Right renal pelvis (tissue), 4 donors: Measurements from ENCODE around the gene TRDN. TPM values are rescaled to one million over a fixed set of nuclear protein-coding genes. Genes with fewer than 3 reads are reported as not detected.
"Not testable (repeated sequence)": the region's sequence is repeated elsewhere in the genome, so short reads cannot be mapped to it uniquely, and the experiment has no call there.

Experiments used
- DNase-seq, 4 donors: peaks; one replicate each; pipeline ENCODE4 v3.0.0-alpha.2; 2013; ENCODE audit warnings: low read depth in 4 of 4, low spot score in 3 of 4, missing footprints in 1 of 4
- polyA plus RNA-seq, 4 donors: library from polyadenylated mRNA; unstranded; fragments of 120-200 nt; gene quantifications; one replicate each; pipeline ENCODE4 v1.2.1, GENCODE V29; 2013; ENCODE audit not compliant: insufficient read length in 4 of 4

TRDN gene
- polyA plus RNA-seq, 4 donors: 1.8 to 3.8 (median 3.2) TPM

GRCh38 chr6:123570813-123571684 is 65.7 kb downstream of the TRDN start:
- DNase-seq: no peak

- DNase-seq: no peak
These were observed 67.2 kb downstream of the TRDN start for GRCh38 chr6:123569575-123569974.

- DNase-seq: no peak
These were observed 71.2 kb downstream of the TRDN start for GRCh38 chr6:123565529-123565928.

GRCh38 chr6:123564361-123564760 is 72.4 kb downstream of the TRDN start:
- DNase-seq: no peak

DNA sequence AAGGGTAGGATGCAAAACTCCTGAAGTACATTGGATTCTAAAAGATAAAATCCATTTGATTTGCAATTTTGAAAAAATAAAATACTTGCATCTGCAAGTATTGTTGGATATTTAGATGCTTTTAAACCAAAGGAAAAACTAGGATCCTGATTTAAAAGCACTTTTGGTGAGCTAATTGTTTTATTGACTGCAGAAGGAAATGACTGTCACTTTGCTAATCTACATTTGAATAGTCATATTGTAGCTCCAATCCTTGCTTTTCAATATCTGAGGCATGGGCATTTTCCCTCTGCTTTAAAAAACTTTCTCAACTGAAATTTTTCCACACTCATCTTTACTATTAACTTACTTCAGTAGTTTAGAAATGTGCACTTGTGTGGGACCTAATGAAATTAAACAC is 74.1 kb downstream of the TRDN start:
- DNase-seq: no peak

DNA sequence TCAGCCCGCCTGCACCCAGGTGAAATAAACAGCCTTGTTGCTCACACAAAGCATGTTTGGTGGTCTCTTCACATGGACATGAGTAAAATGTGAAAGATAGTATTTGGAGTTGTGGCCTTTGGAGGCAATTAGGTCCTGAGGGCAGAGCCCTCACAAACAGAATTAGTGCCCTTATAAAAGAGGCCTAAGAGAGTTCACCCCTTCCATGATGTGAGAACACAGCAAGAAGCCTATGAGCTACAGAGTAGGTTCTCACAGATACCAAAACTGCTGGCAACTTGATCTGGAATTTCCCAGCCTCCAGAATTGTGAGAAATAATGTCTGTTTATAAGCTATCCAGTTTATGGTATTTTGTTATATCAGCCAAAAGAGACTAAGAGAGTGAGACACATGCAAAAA is 74.5 kb downstream of the TRDN start:
- DNase-seq: no peak

DNA sequence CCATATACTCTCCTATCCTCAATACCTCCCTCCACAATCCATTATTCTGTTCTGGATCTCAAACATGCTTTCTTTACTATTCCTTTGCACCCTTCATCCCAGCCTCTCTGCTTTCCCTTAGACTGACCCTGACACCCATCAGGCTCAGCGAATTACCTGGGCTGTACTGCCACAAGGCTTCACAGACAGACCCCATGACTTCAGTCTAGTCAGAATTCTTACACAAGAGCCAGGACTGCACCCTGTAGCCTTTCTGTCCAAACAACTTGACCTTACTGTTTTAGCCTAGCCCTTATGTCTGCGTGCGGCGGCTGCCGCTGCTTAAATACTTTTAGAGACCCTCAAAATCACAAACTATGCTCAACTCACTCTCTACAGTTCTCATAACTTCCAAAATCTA is 76.9 kb downstream of the TRDN start:
- not testable (repeated sequence) for DNase-seq

DNA sequence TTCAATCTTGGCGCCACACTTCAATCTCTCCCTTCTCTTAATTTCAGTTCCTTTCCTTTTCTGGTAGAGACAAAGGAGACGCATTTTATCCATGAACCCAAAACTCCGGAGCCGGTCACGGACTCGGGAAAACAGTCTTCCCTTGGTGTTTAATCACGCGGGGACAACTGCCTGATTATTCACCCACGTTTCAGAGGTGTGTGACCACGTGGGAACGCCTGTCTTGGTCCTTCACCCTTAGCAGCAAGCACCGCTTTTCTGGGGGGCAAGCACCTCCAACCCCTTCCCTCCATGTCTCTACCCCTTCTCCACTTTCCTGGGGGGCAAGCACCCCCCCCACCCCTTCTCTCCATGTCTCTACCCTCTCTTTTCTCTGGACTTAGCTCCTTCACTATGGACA is 79.3 kb downstream of the TRDN start:
- not testable (repeated sequence) for DNase-seq

- no peak for DNase-seq
These were observed 84.6 kb downstream of the TRDN start for GRCh38 chr6:123551939-123552707.

DNA sequence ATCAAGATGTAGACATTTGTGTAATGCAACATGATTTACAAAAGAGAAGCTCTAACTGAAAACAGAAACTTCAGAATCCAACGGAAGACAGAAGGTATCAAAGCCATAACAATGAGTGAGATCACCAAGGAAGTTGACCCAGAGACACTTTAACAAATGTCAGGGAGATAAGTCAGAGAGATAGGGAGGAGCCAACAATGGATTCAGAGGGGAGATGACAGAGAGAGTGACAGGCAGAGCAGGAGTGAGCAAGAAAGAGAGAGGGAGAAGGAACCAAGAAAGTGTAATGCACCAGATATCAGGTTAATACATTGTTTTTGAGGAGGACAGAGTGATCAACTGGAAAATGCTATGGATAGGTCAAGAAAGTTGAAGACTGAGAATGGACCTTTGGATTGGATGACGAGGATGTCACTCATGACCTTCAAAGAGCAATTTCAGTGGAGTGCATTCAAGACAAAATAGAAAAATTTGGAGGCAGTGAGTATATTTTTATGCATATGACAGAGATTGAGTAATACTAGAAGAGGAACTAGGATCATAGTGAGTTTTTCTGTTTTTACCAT is 86.6 kb downstream of the TRDN start:
- no peak for DNase-seq

- DNase-seq: no peak
These were observed 87.3 kb downstream of the TRDN start for GRCh38 chr6:123549476-123549875.

DNA sequence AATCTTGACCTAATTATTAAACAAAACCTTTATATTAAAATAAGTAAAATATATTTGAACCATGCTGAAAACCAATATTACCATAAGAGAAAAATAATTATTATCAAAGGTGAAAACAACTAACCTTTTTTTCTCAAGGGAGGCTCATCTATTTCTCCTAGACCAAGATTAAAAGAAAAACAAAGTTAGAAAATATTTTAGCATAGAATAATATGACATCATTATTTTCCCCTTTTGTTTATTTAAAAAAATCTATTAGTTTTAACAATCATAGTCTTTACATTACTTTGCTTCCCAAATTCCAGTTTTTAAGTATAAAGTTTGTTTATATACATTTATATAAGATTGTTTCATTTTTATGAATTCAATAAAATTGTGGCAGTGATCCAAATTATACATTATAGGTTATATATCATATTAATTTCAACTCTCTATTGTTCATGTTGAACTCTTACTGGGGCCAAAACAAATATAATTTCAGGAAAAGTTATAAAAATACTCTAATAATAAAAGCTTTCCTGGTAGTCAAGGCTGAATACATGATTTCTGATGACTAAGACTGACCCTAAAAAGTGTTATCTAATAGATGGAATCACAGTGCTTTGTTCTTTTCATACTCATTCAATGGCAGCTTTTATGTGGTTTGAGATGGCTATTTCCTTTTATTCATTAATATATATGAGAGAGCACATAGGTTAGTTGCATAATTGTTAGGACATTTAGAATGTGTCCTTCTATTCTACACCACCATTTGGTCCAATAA is 89.4 kb downstream of the TRDN start:
- no peak for DNase-seq

- DNase-seq: no peak
These were observed 90.2 kb downstream of the TRDN start for GRCh38 chr6:123546537-123546936.

GRCh38 chr6:123541462-123541861 is 95.3 kb downstream of the TRDN start:
- DNase-seq: no peak

DNA sequence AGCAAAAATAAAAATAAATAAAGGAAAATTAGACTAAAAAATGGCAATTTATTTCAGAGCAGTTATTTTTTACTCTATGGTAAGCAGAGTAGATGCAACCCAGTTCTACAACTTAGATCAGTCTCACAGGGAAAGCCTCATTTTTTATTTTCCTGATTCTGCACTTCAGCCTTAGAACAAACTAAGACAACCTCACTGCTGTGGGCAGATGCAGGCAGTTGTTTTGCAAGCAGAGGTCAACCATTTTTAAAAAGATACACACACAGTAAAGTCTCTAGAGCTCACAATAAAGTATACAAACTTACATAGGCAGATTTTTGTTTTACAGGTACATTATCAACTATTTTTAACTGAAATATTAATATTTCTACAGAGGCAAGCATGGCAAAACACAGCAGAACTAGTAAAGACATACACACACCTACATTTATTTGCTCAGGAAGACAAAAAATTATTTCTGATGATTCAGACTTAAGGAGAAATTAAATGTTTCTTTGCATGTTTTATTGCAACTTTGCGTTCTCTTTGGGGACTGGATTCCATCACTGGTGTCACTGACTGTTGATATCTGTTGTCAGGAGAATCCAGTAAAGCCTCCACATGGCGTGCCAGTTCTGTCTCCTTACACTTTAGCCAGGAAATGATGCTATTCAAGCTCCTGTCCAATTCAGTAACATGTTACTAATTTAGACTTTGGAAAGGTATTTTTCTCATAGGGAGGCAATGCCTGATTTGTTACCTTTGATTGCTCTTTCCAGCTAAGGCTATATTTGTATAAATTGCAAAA is 102.7 kb downstream of the TRDN start:
- no peak for DNase-seq

DNA sequence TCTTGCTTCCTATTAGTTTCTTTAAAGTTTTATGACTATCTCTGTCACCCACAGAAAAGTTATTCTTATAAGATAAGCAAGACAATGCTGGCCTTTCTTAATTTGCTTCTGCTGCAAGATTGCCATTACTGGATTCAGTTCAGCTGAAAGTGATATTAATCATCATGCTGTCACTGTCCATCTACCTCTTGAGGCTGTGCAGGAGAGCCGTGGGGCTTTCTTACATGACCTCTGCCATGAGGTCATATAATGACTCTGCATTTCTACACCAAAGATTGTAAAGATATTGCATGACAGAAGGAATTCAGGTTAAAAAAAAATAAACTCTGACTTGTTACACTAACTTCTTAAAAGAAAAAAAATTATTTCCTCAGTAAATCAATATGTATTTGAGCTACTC is 106.9 kb downstream of the TRDN start:
- DNase-seq: no peak

GRCh38 chr6:123529058-123529457 is 107.7 kb downstream of the TRDN start:
- DNase-seq: peak in 2 of 4 donors; percentile 20 to 28

- DNase-seq: no peak
These were observed 109.3 kb downstream of the TRDN start for GRCh38 chr6:123527406-123527805.

GRCh38 chr6:123526128-123526527 is 110.6 kb downstream of the TRDN start:
- DNase-seq: no peak

DNA sequence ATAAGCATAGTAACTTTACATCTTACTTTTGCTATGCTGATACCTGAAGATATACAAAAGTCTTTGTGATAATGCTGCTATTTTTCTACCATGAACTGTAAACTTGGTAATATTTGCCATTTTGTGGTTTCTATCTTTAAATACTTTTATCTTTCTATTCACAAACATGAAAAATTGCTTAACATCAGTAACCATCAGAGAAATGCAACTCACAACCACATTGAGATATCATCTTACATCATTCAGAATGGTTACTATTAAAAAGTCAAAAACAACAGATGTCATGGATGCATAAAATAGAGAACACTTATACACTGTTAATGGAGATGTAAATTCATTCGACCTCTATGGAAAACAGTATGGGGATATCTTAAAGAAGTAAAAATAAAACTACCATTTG is 112.0 kb downstream of the TRDN start:
- no peak for DNase-seq
